IMR-90 (cell line): ENCODE data around the gene CYTH1. TPM values are rescaled to one million over a fixed set of nuclear protein-coding genes. Genes with fewer than 3 reads are reported as not detected.
A peak's percentile ranks its signal among the peaks of the same experiment; 100 is the strongest.

Experiments
- ATAC-seq: fragments of 200-7000 bp; cut with Tn5 transposase; 2 replicates; pipeline ENCODE4 v1.9.1; 2020; ENCODE audit warnings: low read depth, mild to moderate bottlenecking, moderate library complexity
- BruUV-seq: library from RNA; stranded (reverse); fragments of 400-500 nt; replicated peaks from 2 replicates; lab custom pipeline; 2021; lab: Mats Ljungman, UMichigan
- CTCF ChIA-PET: fragments of 300-600 bp; formaldehyde crosslinking; extraction: SDS; loops from one replicate; lab custom pipeline; 2021; ENCODE audit warnings: antibody characterized with exemption; lab: Yijun Ruan, JAX
- POLR2A ChIA-PET: fragments of 300-600 bp; sonication (Branson Sonifier 250); formaldehyde crosslinking; loops from one replicate; lab custom pipeline; 2022; ENCODE audit warnings: antibody characterized with exemption; ENCODE audit not compliant: unreplicated experiment; lab: Charles Lee
- DNase-seq: peaks from one replicate; pipeline ENCODE4 v3.0.0; 2013
- H2AFZ ChIP-seq: replicated peaks from 2 replicates; pipeline ENCODE3; 2013; ENCODE audit warnings: low read length, mild to moderate bottlenecking; ENCODE audit not compliant: poor library complexity
- H2AK5ac ChIP-seq: 2 replicates; pipeline ENCODE4 v1.6.1; 2013; ENCODE audit warnings: low read depth, low read length, inconsistent platforms
- H2AK9ac ChIP-seq: replicated peaks from 2 replicates; pipeline ENCODE3; 2013; ENCODE audit warnings: mild to moderate bottlenecking, low read depth, low read length, moderate library complexity; ENCODE audit not compliant: poor library complexity
- H2BK120ac ChIP-seq: 2 replicates; pipeline ENCODE4 v1.6.1; 2013; ENCODE audit warnings: low read depth, low read length, inconsistent platforms
- H2BK15ac ChIP-seq: 3 replicates; pipeline ENCODE4 v1.6.1; 2013; ENCODE audit warnings: low read depth, low read length, inconsistent platforms
- H2BK20ac ChIP-seq: 2 replicates; pipeline ENCODE4 v1.6.1; 2013; ENCODE audit warnings: low read depth, mild to moderate bottlenecking, inconsistent platforms, low read length, moderate library complexity
- H2BK5ac ChIP-seq: 2 replicates; pipeline ENCODE4 v1.6.1; 2013; ENCODE audit warnings: mild to moderate bottlenecking, low read depth, low read length, inconsistent platforms; ENCODE audit not compliant: poor library complexity, severe bottlenecking
- H3K14ac ChIP-seq: replicated peaks from 2 replicates; pipeline ENCODE4 v1.6.1; 2013; ENCODE audit warnings: low read depth, low read length, inconsistent platforms
- H3K18ac ChIP-seq: 2 replicates; pipeline ENCODE4 v1.6.1; 2013; ENCODE audit warnings: low read depth, low read length, control low read depth
- H3K23ac ChIP-seq: 2 replicates; pipeline ENCODE4 v1.6.1; 2013; ENCODE audit warnings: low read depth, low read length, inconsistent platforms
- H3K27ac ChIP-seq: 2 replicates; pipeline ENCODE4 v1.5.1; 2013; ENCODE audit warnings: mild to moderate bottlenecking, control low read depth, low read length; ENCODE audit not compliant: insufficient read depth
- H3K27me3 ChIP-seq: 2 replicates; pipeline ENCODE4 v1.6.1; 2013; ENCODE audit warnings: low read length; ENCODE audit not compliant: control insufficient read depth, insufficient read depth
- H3K36me3 ChIP-seq: 2 replicates; pipeline ENCODE4 v1.6.1; 2013; ENCODE audit warnings: low read length, mixed read lengths; ENCODE audit not compliant: control insufficient read depth, insufficient read depth
- H3K4ac ChIP-seq: 2 replicates; pipeline ENCODE4 v1.6.1; 2013; ENCODE audit warnings: low read depth, low read length, inconsistent platforms
- H3K4me1 ChIP-seq: 2 replicates; pipeline ENCODE4 v1.6.1; 2013; ENCODE audit warnings: low read length, mixed read lengths; ENCODE audit not compliant: control insufficient read depth, insufficient read depth
- H3K4me2 ChIP-seq: 2 replicates; pipeline ENCODE4 v1.6.1; 2013; ENCODE audit warnings: low read depth, mild to moderate bottlenecking, control low read depth, low read length, moderate library complexity
- H3K4me3 ChIP-seq: 2 replicates; pipeline ENCODE4 v1.5.1; 2013; ENCODE audit warnings: low read depth, mild to moderate bottlenecking, control low read depth, low read length, moderate library complexity; ENCODE audit not compliant: insufficient read depth
- H3K56ac ChIP-seq: 2 replicates; pipeline ENCODE4 v1.6.1; 2013; ENCODE audit warnings: low read length, inconsistent platforms; ENCODE audit not compliant: insufficient read depth; ENCODE audit errors: extremely low read depth
- H3K79me1 ChIP-seq, 2 experiments: 2 replicates each; pipeline ENCODE4 v1.6.1; 2013; ENCODE audit warnings: low read length in 2 of 2, inconsistent platforms in 1 of 2, low read depth in 1 of 2
- H3K9ac ChIP-seq: 2 replicates; pipeline ENCODE4 v1.6.1; 2013; ENCODE audit warnings: low read depth, low read length, control low read depth
- H3K9me1 ChIP-seq: 2 replicates; pipeline ENCODE4 v1.6.1; 2013; ENCODE audit warnings: low read length, inconsistent platforms; ENCODE audit not compliant: insufficient read depth
- H3K9me3 ChIP-seq: 2 replicates; pipeline ENCODE4 v1.6.1; 2013; ENCODE audit warnings: low read length; ENCODE audit not compliant: control insufficient read depth, insufficient read depth
- H4K20me1 ChIP-seq: 2 replicates; pipeline ENCODE4 v1.6.1; 2013; ENCODE audit warnings: low read length, inconsistent platforms; ENCODE audit not compliant: insufficient read depth
- H4K5ac ChIP-seq: 2 replicates; pipeline ENCODE4 v1.6.1; 2013; ENCODE audit warnings: mild to moderate bottlenecking, low read depth, low read length, control low read depth
- H4K8ac ChIP-seq, 2 experiments: 2 replicates each; pipeline ENCODE4 v1.6.1; 2013; ENCODE audit warnings: low read depth in 2 of 2, low read length in 2 of 2, control low read depth in 1 of 2, inconsistent platforms in 1 of 2
- H4K91ac ChIP-seq: 2 replicates; pipeline ENCODE4 v1.6.1; 2013; ENCODE audit warnings: low read depth, low read length, inconsistent platforms; ENCODE audit not compliant: insufficient read depth
- MAFK ChIP-seq: IDR thresholded peaks from 2 replicates; pipeline ENCODE4 v1.6.1; 2012; ENCODE audit warnings: low read depth, low read length, improper control_type of control experiment
- POLR2A ChIP-seq: IDR thresholded peaks from 2 replicates; pipeline ENCODE4 v1.6.1; 2012; ENCODE audit warnings: mild to moderate bottlenecking, low read depth, low read length
- WGBS, 2 experiments: methylation state at CpG; one replicate each; pipeline versions ENCODE4 v1.1.5 to v1.1.7; 2013; ENCODE audit warnings: missing lambda C conversion rate in 2 of 2; ENCODE audit not compliant: insufficient read length in 1 of 2; ENCODE audit errors: extremely low coverage in 2 of 2; 5-methylcytosine and 5-hydroxymethylcytosine counted together
- dilution Hi-C: fragments of 300-500 bp; cut with HindIII; formaldehyde crosslinking; loops from one replicate; pipeline ENCODE4 v1.14.3; 2018; ENCODE audit warnings: low sequenced_read_pairs; ENCODE audit not compliant: unreplicated experiment
- in situ Hi-C: fragments of 300-500 bp; cut with MboI; formaldehyde crosslinking; loops from 3 replicates; pipeline ENCODE4 v1.14.3; 2019; ENCODE audit warnings: low sequenced_read_pairs, inconsistent platforms, mixed read lengths
- intact Hi-C: fragments of 100-400 bp; cut with micrococcal nuclease; formaldehyde crosslinking; loops from 2 replicates; pipeline ENCODE4 v1.10.0; 2022
- polyA plus RNA-seq, 3 experiments: library from polyadenylated mRNA; depleted of rRNA; stranded (reverse); fragments of >200 nt; gene quantifications; 2 replicates each; pipeline ENCODE4 v1.2.3, GENCODE V29; 2012; ENCODE audit warnings: low replicate concordance in 1 of 3
- total RNA-seq: library from RNA; depleted of rRNA; stranded (reverse); fragments of >200 nt; gene quantifications from 2 replicates; pipeline ENCODE4 v1.2.3, GENCODE V29; 2012

The CYTH1 gene
- total and polyA plus RNA-seq, 2 of the 4 experiments (the other 2 are of a cell fraction), result 7.9 to 12.4 TPM

DNA sequence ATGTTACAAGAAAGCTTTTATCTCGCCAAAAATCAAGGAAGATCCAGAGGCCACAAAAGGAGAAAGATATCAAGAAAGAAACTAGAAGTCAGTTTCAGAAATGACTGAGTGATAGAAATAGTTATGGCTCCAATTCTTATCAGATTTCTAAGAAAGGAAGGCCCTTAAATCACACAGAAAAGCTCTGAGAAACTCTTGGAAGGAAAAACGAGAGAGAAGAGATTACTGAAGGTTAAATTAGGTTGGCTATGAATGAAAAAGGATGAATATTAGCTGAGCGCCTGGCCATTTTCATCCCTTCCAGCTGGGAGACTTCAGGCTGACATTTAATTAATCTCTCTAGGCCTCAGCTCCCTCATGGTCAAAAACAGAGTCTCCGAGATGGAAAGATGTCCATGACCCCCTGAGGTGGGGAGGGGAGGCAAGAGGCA lies 72.3 kb downstream of the CYTH1 start:
- Histone ChIP-seq H3K14ac (no peak overlapping the region), H4K20me1 (peaks cover 3% of the 10 kb centered on the region; the same call in 1 of the 2 replicates), H2BK20ac (no peak overlapping the region), H3K9ac (no peak overlapping the region), H2AK9ac (no peak overlapping the region), H3K9me1 (no peaks in the 10 kb centered on the region), H3K27me3 (no peaks in the 10 kb centered on the region), H3K36me3 (0 out of 2 replicates have a peak, but pooled peaks cover 3% of the 10 kb centered on the region), H3K79me1 (peaks cover 14% of the 10 kb centered on the region in 2 experiments), H2AK5ac (no peak overlapping the region), H2BK15ac (no peak overlapping the region), H3K4me3 (no peak overlapping the region), H3K9me3 (no peaks in the 10 kb centered on the region), H4K5ac (no peak overlapping the region), H3K56ac (no peak overlapping the region), H2BK5ac (no peak overlapping the region), H3K27ac (no peak overlapping the region), H4K8ac (no peak overlapping the region), H3K4me1 (peaks cover 4% of the 10 kb centered on the region; the same call in 1 of the 2 replicates), H3K4ac (no peak overlapping the region), H3K18ac (no peak overlapping the region), H4K91ac (no peak overlapping the region), H2BK120ac (no peak overlapping the region), H3K4me2 (no peak overlapping the region), H3K23ac (peak overlapping the region; percentile 32; the same call in 1 of the 2 replicates), H2AFZ (no peak overlapping the region)
- ChIA-PET CTCF (interaction anchor here (0.7 to 1.9 kb wide), 6 partner anchors 13 to 214 kb away, joined by 3 to 9 read pairs (median 4); no protein-coding TSS in a partner anchor), POLR2A (interaction anchor here (0.8 kb wide), 1 partner anchor 36 kb away, joined by 3 read pairs; no protein-coding TSS in a partner anchor)
- dilution Hi-C loops (no loop called here), intact Hi-C loops (loop anchor here (2.0 to 10.0 kb wide), 3 partner anchors 35 to 455 kb away; partner anchors contain the start of gene SOCS3), in situ Hi-C loops (loop anchor here (5.0 kb wide), 1 partner anchor 212 kb away; no protein-coding TSS in a partner anchor)
- TF ChIP-seq MAFK (no peak), POLR2A (no peak)
- ATAC-seq, result no peak
- WGBS, 2 experiments, result no CpG with 5 or more reads among the region's 4 CpGs
- DNase-seq, result no peak
- no TSS peak for BruUV-seq
